GM21367 (cell line): ENCODE results near the gene SPRR4.

Experiments used
- ATAC-seq: cut with Tn5 transposase; IDR thresholded peaks from one replicate; pipeline ENCODE4 v1.9.1; 2021; ENCODE audit not compliant: unreplicated experiment

Gene SPRR4

DNA sequence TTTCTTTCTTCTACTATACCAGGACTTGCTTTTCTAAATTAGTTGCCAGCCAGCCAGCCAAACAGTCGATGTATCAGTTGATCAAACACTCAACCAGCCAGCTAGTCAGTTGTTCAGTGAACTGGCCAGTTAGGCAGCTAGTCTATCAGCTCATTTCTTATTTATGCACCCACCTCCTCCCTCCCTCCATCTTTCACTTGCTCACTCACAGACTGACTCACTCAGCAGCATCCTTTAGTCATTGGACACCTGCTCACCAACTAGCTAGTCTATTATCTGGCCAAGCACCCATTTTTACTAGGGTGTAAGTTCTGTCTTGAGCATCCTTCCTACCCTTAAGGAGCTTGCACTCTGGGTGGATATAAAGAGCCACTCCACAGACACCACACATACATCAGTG lies 5.9 kb upstream of the SPRR4 start:
- no peak for ATAC-seq

DNA sequence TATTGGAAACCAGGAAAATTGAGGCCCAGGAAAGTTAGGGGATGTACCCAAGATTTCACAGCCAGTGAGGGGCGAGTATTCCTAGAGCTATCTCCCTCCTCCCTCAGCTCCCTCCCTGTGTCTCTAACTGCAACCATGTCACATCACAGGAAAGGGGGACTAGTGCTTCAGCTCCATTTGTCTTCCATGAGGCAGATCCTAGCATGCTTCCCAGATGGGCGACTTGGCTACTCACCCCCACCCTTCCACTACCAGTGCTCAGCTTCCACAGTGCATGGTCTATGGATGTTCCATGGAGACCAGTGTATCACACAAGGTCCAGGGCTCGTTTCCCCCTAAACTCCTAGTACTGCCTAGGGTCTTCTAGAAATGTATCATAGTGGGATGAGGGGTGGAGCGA lies 4.6 kb upstream of the SPRR4 start:
- no peak for ATAC-seq

DNA sequence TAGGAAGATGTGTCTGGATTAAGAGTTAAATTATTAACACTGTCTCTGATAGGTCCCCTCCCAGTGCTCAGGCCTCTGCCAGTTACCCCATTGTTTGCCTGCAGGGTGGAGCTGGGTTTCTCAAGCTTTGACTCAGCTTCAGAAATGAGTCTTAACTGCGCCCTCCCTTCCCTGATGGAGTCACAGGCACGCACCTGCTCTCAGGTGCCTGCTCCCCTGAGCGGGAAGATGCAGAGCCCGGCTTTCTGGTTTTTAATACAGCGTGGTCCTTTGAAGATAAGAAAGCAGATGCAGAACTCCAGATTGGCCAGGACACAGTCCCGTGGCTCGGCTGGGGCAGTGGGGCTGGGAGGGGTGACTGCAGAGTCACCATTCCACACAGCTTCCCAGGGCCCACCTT lies 3.2 kb upstream of the SPRR4 start:
- no peak for ATAC-seq

DNA sequence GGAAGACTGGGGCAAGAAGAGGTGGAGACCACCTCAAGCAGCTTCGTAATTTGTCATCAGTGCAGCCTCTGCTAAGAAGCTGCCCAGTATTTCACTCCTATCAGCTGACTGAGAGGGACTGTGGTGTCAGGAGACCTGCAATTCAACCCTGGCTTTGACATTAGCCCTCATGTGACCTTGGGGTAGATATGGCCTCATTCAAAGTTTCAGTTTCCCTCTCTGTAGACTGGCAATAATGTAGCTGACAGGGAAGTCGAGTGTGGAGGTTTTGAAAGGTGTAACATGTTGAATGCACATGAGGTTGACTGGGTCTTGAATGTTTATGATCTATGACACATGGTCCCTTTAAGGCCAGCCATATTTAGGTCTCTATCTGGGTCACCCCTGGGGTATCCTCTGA lies 2.2 kb upstream of the SPRR4 start:
- peak; percentile 84 for ATAC-seq

DNA sequence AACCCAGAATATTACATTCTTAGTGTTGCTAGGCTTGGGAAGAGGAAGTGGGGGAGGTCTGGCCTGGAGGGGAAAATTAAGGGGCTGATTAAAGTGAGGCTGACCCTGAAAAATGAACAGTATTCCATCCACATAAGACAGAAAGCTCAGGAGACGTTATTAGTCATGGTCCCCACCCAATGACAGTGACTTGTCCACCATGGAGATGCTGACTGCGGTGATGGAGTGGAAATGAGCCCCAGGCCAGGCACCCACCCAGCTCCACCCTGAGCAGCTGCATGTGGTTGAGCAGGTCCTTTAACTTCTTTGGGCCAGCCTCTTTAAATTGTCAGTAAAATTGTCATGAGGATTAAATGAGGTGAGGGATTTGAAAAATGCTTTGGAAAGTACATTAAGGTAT lies 1.4 kb upstream of the SPRR4 start:
- ATAC-seq: no peak

DNA sequence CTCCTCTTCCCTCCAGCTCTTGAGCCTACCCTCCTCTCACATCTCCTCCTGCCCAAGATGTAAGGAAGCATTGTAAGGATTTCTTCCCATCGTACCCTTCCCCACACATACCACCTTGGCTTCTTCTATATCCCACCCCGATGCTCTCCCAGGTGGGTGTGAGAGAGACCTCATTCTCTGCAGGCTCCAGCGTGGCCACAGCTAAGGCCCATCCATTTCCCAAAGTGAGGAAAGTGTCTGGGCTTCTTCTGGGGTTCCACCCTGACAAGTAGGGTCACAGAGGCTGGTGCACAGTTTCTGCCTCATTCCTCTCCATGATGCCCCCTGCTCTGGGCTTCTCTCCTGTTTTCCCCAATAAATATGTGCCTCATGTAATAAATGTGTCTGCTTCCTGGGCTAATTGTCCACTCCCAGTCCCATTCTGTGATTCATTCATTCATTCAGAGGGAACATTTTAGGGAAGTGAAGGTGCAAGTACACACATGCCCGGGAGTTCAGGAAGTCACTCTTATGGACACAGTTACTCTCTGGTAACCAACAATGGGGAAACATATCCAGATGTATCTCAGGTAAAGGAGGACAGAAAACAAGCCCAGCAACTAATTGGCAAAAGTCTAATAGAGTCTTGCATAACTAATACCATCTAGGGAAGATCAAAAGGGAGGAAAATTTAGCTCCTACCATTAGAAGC lies 1.9 kb downstream of the SPRR4 start:
- no peak for ATAC-seq

GRCh38 chr1:152976688-152977087 lies 6.2 kb downstream of the SPRR4 start:
- no peak for ATAC-seq

DNA sequence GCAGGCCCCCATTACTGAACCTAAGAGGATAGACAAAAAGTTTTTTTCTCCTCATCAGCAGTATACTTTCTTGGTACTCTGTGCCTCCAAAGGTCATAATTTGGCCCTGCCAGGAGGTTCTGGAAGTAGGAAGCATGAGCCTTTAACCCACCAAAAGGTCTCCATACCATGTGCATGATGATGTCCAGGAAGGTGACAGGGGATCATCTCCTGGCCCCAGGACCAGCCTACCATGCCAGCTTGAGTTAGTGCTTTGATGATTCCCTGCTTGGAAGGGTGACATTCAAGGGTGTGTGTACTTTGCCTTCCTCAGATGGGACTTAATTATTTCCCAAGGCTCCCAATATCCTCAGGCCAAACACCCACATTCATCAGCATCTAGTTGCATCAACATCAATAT lies 7.2 kb downstream of the SPRR4 start:
- ATAC-seq: no peak

- ATAC-seq: no peak
These were observed 10.2 kb downstream of the SPRR4 start for GRCh38 chr1:152980676-152981075.

DNA sequence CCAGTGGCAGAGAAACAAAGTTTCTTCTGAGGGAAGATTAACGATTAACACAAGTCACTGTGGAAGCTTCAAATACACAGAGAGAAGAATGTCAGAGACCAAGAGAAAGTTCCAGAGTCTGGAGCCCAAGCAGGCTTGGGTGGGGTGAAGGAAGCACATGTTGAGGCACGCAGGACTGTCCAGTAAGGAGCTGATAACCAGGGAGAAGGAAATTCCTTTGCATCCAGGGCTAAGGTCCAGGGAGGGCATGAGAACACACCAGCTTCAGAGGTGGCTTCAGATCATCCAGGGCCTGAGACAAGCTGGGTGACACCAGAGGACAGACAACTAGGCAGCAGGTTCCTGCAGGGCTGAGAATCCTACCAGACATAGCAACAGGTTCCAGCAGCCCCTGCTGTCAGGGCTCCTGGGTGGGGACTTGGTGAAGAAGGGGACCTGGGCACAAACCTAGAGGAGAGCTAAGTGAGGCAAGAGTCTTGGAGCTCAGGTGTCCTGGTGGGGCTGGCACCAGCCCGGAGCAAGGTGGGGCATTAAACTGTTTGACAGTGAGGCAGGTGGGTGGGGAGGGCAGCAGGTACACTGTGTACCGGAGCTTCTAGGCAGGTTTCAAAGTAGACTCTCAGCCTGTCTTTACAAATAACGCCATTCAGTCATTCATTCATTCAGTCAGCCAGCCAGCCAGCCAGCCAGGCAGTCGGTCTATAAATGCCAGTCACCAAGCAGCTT lies 10.9 kb downstream of the SPRR4 start:
- no peak for ATAC-seq

DNA sequence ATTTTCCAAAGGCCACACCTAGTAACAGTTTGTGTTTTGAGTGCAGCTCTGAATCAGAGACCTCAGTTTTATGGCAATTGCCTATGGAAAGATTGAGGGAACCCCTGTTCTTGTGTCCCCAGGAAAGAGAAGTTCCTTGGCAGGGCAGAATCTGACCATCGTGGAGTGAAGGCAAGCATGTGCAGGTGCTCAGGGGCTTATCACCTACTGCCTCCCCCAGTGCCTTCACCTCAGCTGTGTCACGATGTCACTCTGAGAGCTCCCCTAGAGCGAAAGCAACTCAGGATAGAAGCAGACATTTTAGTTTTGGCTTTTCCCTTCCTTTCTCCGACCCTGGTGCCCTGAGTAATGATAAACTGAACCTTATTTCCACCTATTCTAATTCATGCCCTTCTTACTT lies 11.6 kb downstream of the SPRR4 start:
- no peak for ATAC-seq

GRCh38 chr1:152983234-152983633 lies 12.8 kb downstream of the SPRR4 start:
- no peak for ATAC-seq

DNA sequence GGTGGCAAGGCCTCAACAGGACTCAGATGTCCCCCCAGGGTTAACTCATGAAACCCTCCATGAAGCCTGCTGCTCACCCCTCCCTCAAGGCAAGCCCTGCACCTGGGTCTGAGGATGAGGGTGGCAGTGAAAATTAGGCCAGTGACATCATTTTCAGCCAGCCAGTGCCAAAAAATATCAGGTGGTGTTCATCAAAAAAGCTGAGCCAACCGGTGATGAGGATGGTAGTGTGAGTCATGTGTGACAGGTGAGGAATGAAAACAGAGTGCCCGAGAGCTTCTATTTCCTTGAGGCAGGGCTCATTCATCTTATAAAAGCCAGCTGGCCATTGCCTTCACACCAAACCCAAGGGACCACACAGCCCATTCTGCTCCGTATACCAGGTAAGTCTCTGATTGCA lies 13.3 kb downstream of the SPRR4 start, which contains the start of gene SPRR1A:
TSS of gene SPRR1A (plus strand) at position 339 of the 400 bp plus-strand sequence. CDS start 1,150 bp downstream, outside the sequence.
- ATAC-seq: no peak

GRCh38 chr1:152986578-152986977 lies 16.1 kb downstream of the SPRR4 start:
- no peak for ATAC-seq

DNA sequence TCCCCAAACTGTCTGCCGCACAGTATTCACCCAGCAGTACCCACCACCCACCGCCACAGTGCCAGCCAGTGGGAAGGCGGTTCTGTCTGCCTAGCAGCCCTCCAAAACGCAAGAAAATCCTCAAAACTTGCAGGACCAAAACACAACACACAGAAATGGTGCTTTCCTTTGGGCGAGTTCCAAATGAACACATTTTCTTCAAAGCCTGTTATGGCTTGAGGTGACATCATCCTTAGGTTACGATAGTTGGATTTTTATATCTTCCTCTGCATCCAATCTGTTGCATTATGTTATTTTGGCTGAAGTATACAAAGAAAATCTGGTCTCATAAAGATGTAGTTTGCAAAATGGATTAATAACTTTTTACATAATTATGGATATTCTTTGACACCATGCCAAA lies 22.7 kb downstream of the SPRR4 start:
- ATAC-seq: no peak

DNA sequence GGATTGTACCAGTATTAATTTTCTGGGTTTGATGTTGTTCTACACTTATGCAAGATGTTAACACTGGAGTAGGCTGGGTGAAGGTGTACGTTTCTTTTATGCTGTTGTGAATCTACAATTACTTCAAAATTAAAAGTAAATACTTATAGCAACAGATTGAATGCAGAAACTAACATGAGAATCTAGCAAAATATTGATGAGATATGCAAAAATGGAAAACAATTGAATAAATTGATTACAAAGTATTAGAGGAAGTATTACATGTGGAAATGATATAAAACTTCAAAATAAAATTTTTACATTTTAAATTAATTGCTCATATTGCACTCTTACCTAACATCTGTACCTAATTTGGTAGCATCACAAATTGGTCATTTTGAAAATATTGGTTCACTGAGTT lies 25.4 kb downstream of the SPRR4 start:
- ATAC-seq: no peak

- no peak for ATAC-seq
These were observed 26.4 kb downstream of the SPRR4 start for GRCh38 chr1:152996633-152997400.

GRCh38 chr1:152997901-152998300 lies 27.5 kb downstream of the SPRR4 start:
- ATAC-seq: no peak

- no peak for ATAC-seq
These were observed 28.0 kb downstream of the SPRR4 start for GRCh38 chr1:152998476-152998875.

DNA sequence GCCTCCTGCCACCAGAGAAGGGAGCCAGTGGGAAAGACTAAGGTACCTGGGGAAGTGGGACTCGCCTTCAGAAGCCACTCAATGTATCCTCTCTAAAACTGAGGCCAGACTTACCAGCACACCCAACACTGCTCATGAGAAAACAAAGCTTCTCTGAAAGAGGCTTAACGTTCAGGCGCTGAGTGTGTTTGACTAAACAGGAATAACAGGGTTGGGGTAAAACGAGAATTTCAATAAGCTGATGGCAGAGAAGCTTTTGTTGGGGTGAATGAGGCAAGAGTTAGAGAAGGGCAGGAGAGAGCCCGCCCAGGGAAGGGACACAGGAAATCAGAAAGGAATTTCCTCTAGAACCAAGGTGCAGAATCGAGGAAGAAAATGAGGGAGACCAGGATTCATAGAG lies 29.4 kb downstream of the SPRR4 start:
- ATAC-seq: no peak

DNA sequence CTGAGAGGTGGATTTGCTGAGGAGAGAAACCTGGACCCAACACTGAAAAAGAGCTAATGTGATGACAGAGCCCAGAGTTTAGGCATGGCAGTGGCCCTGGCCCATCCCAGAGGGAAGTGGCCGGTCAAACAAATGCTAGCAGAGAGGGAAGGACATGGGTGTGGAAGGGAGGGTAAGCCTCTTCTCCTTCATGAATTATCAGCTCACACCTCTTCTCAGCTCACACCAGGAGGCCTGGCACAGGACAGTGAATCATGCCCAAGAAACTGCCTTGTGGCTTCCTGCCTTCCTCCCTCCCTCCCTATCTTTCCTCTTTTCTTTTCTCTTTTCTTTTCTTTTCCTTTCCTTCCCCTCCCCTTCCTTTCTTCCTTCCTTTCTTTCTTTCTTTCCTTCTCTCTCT lies 29.8 kb downstream of the SPRR4 start:
- no peak for ATAC-seq

DNA sequence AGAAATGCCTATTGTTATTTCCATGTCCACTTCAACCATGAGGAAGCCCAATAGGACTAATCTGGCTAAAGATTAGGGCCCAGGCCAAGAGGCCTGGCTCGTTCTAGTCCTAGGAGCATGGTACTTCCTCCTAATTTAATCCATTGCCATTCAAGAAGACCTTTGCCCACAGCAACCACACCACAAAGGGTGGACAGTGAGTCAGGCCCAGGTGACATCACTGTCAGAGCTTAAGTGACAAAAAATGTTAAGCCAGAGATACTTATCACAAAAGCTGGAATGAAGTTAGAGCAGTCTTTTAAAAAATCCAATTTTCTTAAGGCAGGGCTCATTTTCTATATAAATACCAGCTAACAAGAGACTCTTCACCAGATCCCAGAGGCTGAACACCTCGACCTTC lies 30.9 kb downstream of the SPRR4 start, which contains the start of gene SPRR3:
TSS of gene SPRR3 (plus strand) at position 368 of the 400 bp plus-strand sequence. CDS start 1,272 bp downstream, outside the sequence.
- no peak for ATAC-seq
